Stimulated activated CD4-positive, alpha-beta T cell treated with anti-CD3 and anti-CD28 coated beads, Interleukin-15, amount 100 ng/mL, for 1 hour (primary cell): Measurements from ENCODE around the gene PARP3.

Source experiments
- DNase-seq, 2 donors: peaks; one replicate each; pipeline ENCODE4 v3.0.0-alpha.2; 2020; ENCODE audit warnings: low read depth in 1 of 2, low spot score in 1 of 2

The PARP3 gene

GRCh38 chr3:51966016-51966415, 23.9 kb downstream of the PARP3 start:
- no peak for DNase-seq

- no peak for DNase-seq
Measured at GRCh38 chr3:51966486-51966885, 24.3 kb downstream of the PARP3 start.

- DNase-seq: no peak
Measured at GRCh38 chr3:51966922-51967383, 24.8 kb downstream of the PARP3 start.

GRCh38 chr3:51967384-51968169, 25.4 kb downstream of the PARP3 start, which contains the start of gene PCBP4:
TSS of gene PCBP4 (minus strand) at chr3:51967454. CDS start at chr3:51961240, 6,214 bp downstream.
- no peak for DNase-seq

- DNase-seq: no peak
Measured at GRCh38 chr3:51968170-51968775, 26.1 kb downstream of the PARP3 start.

GRCh38 chr3:51968883-51969678, 26.9 kb downstream of the PARP3 start:
- no peak for DNase-seq

GRCh38 chr3:51969841-51970240, 27.7 kb downstream of the PARP3 start:
- no peak for DNase-seq

- DNase-seq: no peak
Measured at GRCh38 chr3:51970606-51971300, 28.6 kb downstream of the PARP3 start.

- DNase-seq: no peak
Measured at GRCh38 chr3:51971350-51971749, 29.2 kb downstream of the PARP3 start.

GRCh38 chr3:51974277-51974962, 32.3 kb downstream of the PARP3 start:
- DNase-seq: no peak

GRCh38 chr3:51974963-51975851, 33.0 kb downstream of the PARP3 start, which contains the start of gene ABHD14A:
TSS of gene ABHD14A (plus strand) at chr3:51975064. CDS start at chr3:51975136, 72 bp downstream.
- DNase-seq: peak; percentile 53 to 60

- no peak for DNase-seq
Measured at GRCh38 chr3:51975852-51976549, 33.8 kb downstream of the PARP3 start.

- no peak for DNase-seq
Measured at GRCh38 chr3:51977446-51978142, 35.4 kb downstream of the PARP3 start.

- no peak for DNase-seq
Measured at GRCh38 chr3:51978143-51978502, 36.0 kb downstream of the PARP3 start.

- DNase-seq: no peak
Measured at GRCh38 chr3:51980253-51980652, 38.1 kb downstream of the PARP3 start.

- DNase-seq: no peak
Measured at GRCh38 chr3:51982352-51982837, 40.2 kb downstream of the PARP3 start.

- peak; percentile 36 to 68 for DNase-seq
Measured at GRCh38 chr3:51982838-51983577, 40.8 kb downstream of the PARP3 start, which contains the start of gene ACY1. TSS of gene ACY1 (plus strand) at chr3:51983535. CDS start at chr3:51984065, 530 bp downstream.
